Measurements from ENCODE around the gene ZNF770. TPM values are rescaled to one million over a fixed set of nuclear protein-coding genes. Genes with fewer than 3 reads are reported as not detected.

ZNF770 gene
- total RNA-seq, 1 experiment from 2014 or later: 70.7 TPM

DNA sequence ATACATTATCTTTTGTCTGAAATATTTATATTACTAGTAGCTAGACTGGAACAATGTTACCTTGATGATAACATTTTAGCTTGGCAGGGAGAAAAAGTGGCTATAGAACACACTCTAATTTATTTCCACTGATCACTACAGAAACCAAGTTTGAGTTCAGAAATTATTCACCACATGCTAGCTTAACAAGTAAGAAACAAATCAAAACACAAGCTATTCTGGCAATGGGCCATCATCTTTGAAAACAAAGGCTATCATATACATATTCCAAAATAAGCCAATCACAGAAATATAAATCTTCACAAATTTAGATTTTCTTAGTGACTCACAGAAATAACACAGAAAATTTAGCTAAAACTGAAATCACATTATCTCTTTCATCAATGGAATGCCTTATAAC is 35.6 kb downstream of the ZNF770 start:
- Histone ChIP-seq H3K27me3 (ENCODE audit: insufficient read depth, low read length) (no peaks in the 10 kb centered on the region), H4K20me1 (ENCODE audit: insufficient read depth) (no peaks in the 10 kb centered on the region), H3K9me3 (ENCODE audit: control insufficient read depth in 1 of 2, insufficient read depth in 1 of 2, low read depth in 1 of 2, low read length in 2 of 2) (no peaks in the 10 kb centered on the region), H3K4me2 (ENCODE audit: low read length) (no peak overlapping the region), H3K9me2 (ENCODE audit: insufficient read depth) (no peaks in the 10 kb centered on the region), H2AFZ (ENCODE audit: low read depth, low read length, poor library complexity, severe bottlenecking) (no peak overlapping the region), H3K36me3 (ENCODE audit: control insufficient read depth in 1 of 2, insufficient read depth in 2 of 2, low read length in 2 of 2) (peaks cover 9 to 11% of the 10 kb centered on the region in 2 experiments; a peak in 2 of 4 replicates), H3K79me2 (ENCODE audit: insufficient read depth, low read length) (peaks cover 42% of the 10 kb centered on the region), H3K4me1 (ENCODE audit: control insufficient read depth in 1 of 2, insufficient read depth in 2 of 2, low read length in 2 of 2) (no peaks in the 10 kb centered on the region; a peak in 1 of 4 replicates), H3K4me3 (replicated peaks in 1 of 2; ENCODE audit: low read depth in 1 of 2, low read length in 2 of 2) (no peak overlapping the region), H3K9ac (ENCODE audit: low read length) (no peak overlapping the region), H3K27ac (ENCODE audit: low read depth, low read length) (no peak overlapping the region)
- TF ChIP-seq EZH2phosphoT487 (IDR thresholded peaks at IDR 0.05; ENCODE audit: borderline replicate concordance) (no peak), SP1 (IDR thresholded peaks at IDR 0.05; ENCODE audit: low read depth) (no peak), ZFX (IDR thresholded peaks at IDR 0.05) (no peak), JUND (IDR thresholded peaks at IDR 0.05) (no peak), EZH2 (IDR thresholded peaks at IDR 0.05) (no peak), TCF7L2 (IDR thresholded peaks at IDR 0.05; ENCODE audit: borderline replicate concordance, extremely low read depth, insufficient read depth, insufficient read length) (no peak), EGR1 (IDR thresholded peaks at IDR 0.05; ENCODE audit: low read depth) (no peak), ZNF274 (IDR thresholded peaks at IDR 0.05; ENCODE audit: low read depth, low read length) (no peak), ELF1 (IDR thresholded peaks at IDR 0.05; ENCODE audit: borderline replicate concordance, low read depth) (no peak), POLR2AphosphoS5 (IDR thresholded peaks at IDR 0.05; ENCODE audit: low read depth, low read length) (no peak), YY1 (IDR thresholded peaks at IDR 0.05; ENCODE audit: extremely low read depth, insufficient replicate concordance, low read depth, low read length) (no peak), RAD21 (IDR thresholded peaks at IDR 0.05; ENCODE audit: low read depth) (no peak)
- TF ChIP-seq, protein P1, sequence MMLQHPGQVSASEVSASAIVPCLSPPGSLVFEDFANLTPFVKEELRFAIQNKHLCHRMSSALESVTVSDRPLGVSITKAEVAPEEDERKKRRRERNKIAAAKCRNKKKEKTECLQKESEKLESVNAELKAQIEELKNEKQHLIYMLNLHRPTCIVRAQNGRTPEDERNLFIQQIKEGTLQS (IDR thresholded peaks at IDR 0.05): no peak
- TF ChIP-seq, protein P2, sequence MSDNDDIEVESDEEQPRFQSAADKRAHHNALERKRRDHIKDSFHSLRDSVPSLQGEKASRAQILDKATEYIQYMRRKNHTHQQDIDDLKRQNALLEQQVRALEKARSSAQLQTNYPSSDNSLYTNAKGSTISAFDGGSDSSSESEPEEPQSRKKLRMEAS (IDR thresholded peaks at IDR 0.05): no peak
- ATAC-seq (no peak), DNase-seq (ENCODE audit: low read depth, low spot score) (no peak)
- ChIA-PET RAD21 (ENCODE audit: low non-redundant PET in 1 of 2, low total read pairs in 2 of 2, uncharacterized antibody in 2 of 2, unreplicated experiment in 2 of 2) (interaction anchor here in 1 of 2 experiments (0.6 kb wide), 1 partner anchor 12 kb away, joined by 3 read pairs; no protein-coding TSS in a partner anchor), CTCF (no interaction called here), POLR2A (no interaction called here)
- no TSS peak for BruUV-seq (replicated peaks)
- intact Hi-C loops (cut with micrococcal nuclease): no loop called here

Measured in HCT116 (cell line).